GM18520 (cell line): ENCODE data around the gene SP9.

Experiments
- ATAC-seq: cut with Tn5 transposase; IDR thresholded peaks from one replicate; pipeline ENCODE4 v1.9.1; 2021; ENCODE audit not compliant: unreplicated experiment

SP9 gene

DNA sequence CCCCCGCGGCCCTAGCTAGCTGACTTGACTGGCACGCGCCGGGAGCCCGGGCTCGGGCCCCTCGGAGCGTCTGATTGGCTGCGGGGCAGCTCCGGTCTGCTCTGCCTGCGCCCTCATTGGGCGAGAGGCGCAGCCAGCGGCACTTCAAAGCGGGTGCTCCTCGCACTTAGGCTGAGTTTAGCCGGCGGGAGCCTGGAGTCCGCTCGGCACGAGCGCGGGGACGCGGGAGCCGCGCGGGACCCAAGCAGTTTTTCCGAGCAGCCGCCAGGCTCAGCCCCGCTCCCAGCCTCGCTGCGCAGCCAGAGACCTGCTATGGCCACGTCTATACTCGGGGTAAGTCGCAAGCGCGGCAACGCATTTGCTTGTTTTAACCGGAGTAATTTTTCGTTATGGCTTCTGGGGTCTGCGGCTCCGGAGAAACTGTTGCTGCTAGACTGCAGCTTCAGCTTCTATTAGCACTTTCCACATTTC is at the start of gene SP9:
SP9 (plus strand) TSS at position 174 of the 471 bp plus-strand sequence; CDS start at position 313, 139 bp downstream.
- no peak for ATAC-seq

DNA sequence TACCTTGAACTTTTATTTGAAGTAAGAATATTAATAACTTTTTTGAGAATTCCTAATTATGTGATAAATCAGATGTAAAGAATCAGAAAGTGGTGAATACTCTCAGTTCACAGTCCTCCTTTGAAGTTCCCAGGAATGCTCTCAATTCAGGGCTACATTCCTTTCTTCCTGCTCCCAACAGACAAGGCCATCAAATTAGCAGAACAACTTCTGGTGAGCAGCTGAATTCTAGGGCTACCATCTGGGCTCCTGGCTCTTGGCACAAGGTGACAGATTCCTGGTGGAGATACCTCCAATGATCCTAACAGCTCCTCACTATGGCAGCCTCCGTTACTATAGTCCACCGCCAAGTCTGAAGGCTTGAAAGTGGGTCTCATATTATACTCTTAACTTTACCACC is 48.6 kb upstream of the SP9 start:
- no peak for ATAC-seq

GRCh38 chr2:174292908-174293307 is 41.8 kb upstream of the SP9 start:
- ATAC-seq, result no peak

GRCh38 chr2:174300114-174300513 is 34.6 kb upstream of the SP9 start:
- ATAC-seq, result no peak

DNA sequence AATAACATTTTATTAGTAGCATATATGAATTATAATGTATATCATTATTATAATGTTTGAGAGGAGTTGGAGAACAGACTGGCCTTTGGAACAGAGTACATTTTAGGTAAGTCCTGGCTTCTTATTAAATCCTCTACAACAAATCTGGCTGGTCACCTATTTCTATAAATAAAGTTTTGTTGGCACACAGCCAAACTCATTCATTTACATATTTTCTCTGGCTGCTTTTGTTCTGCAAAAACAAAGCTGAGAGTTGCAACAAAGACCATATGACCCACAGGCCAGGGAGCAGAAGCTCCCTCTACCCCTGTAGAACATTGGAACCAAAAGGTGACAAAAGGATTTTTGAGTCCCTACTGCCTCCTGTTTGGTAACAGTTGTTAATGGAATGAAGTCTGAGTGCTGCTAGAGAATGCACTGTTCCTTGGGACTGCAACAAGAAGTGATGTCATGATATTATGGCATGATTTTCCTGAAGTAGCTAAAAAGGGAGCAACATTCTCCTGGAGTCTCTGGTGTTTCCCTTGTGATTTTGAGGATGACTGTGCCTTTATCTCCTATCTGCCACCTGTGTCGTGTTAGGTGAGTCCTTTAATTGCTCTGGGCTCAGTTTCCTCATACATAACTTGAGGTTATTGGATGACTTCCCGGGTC is 22.0 kb upstream of the SP9 start:
- no peak for ATAC-seq

DNA sequence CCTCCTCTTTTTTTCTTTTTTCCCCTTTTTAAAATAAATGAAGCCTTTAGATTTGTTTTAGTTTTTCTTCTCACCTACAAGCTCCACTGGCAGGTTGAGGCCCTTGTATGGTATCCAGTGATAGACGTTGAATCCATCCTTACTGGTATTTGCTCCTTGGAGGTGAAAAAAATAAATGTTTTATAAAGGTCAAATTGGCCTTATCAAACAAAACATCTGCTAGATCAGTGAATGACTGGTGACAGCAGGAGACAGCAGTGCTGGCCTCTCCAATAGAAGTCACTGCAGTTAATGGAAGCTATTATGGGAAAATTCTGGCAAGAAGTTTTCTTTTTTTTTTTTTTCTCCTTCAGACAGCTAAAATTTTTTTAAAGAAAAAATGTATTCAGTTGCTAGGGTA is 12.6 kb upstream of the SP9 start:
- no peak for ATAC-seq

DNA sequence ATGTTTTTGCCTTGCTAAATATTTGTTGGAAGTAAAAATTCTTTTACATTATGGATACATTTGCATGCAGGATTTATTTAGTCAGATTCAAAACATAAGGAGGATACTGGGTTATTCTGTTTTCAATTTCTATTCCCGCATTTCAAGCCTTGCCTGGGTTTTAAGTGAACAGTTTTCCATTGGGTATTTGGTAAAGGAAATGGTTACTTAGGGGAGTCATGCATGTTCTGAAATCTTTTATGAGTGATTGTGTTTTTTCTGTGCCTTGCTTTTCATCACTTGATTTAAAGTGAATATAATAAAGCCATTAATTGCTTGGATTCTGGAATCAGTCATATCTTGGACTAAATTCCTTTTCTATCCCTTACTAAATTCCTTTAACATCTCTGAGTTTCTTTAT is 12.0 kb upstream of the SP9 start:
- no peak for ATAC-seq

DNA sequence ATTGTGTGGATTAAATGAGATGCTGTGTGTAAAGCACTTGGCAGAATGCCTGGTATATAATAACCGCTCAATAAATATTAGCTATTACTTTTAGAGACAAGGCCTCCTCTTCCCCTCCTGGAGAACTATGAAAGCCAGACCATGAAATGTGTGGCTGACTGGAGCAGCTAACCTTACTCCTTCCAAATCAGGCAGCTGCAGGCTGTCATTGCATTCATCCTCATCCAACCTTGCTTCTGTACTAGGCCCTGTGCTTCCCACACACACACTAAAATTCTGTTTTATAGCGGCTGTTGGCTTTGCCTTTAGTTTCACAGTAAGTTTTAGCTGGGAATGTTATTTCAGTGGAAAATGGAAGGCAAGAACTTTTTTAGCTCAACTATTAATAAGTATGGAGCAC is 10.2 kb upstream of the SP9 start:
- no peak for ATAC-seq

GRCh38 chr2:174325373-174326160 is 9.2 kb upstream of the SP9 start:
- ATAC-seq, result no peak

DNA sequence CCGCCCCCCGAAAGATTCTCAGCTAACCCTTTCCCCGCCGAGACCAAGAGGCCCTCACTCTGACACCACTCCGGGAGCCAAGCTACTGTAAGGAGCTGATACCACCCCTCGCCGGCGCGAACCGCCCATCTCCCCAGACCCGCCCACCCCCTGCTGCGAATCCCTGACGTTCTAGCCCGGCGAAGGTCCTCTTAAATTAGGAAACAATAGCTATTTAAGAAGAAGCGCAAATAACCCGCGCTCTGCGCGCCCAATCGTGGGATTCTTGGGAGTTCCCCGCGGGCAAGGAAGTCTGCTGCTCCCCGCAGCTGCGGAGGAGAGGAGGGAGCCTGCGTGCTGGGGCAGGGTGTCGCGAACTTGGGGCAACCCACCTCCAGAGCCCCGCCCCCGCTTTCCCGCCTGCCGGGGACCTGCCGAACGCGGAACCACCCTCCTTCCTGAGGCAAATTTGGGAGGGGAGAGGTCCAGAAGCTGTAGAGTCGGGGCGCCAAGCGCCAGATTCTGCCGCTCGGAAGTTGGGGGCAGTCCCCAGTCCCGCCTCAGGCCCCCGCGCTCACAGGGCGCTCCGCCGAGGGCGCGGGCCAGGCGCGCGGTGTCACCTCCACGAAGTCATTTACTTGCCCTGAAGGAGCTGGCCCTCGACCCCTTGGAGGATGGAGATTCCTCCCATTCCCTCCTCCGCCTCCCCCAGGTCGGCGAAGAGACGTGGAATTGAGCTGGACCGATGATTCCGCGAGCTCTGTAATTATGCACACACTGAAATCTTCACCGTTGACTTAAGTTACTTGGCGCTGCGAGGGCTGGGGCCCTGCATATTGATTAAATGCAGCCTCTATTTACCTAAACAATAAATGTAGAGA is 8.4 kb upstream of the SP9 start:
- ATAC-seq, result no peak

GRCh38 chr2:174327021-174327840 is 7.5 kb upstream of the SP9 start:
- no peak for ATAC-seq

- no peak for ATAC-seq
Measured at GRCh38 chr2:174327841-174328113, 7.0 kb upstream of the SP9 start.

- ATAC-seq, result no peak
Measured at GRCh38 chr2:174328114-174328960, 6.4 kb upstream of the SP9 start.

- ATAC-seq, result no peak
Measured at GRCh38 chr2:174328961-174329715, 5.6 kb upstream of the SP9 start.

DNA sequence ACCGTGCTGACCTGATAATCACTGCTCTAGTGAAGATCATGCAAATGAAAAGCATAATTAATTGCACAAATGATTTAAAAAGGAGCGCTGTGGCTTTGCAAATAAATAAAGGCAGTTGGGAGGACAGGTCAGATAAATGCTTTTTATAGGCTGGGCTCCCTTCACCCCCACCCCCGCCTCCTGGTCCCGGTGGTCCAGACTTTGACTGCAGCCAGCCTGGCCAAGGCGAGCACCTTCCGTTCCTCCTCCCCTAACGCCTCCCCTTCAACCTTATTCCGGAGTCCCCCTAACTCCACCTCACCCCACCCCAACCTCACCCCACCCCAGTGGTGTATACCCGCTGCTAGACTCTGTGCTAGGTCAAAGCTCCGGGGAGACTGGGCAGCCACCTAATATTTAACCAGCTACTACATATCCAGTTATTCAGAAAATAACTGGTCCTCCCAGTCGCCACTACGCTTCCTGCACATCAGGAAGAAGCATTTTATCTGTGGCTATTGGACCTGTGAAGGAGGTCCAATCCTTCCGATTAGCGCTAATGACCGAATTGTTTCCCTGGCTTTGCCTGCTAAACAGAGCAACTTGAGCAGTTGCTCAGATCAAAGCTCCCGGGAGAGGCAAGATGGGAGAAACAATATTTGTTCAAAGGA is 3.7 kb upstream of the SP9 start:
- no peak for ATAC-seq

DNA sequence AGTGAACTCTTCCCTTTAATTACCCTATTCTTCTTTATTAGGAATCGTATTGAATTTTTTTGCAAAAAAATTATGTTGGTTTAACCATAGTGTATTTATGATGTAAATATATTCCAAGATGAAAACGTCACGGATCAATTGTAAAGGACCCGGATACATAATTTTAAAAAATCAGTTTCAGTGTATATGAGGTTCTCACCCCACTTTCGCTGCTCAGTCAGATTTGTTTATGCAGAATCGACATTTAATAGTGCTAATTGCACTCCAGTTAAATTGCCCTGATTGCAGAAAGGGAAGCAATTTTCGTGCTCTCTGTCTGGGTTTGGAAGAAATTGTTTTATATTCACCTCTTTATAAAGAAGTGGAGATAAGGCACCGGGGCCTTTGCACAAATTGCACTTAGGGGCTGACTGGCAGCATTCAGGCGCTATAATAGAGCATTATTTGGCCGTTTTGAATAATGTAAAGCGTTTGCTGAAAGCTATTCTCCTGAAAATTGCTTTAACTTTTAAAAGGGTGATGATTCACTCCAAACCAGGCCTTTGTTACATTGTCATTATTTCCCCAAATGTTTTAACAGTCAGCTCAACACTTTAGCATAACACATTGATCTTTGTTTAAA is 3.0 kb upstream of the SP9 start:
- no peak for ATAC-seq

DNA sequence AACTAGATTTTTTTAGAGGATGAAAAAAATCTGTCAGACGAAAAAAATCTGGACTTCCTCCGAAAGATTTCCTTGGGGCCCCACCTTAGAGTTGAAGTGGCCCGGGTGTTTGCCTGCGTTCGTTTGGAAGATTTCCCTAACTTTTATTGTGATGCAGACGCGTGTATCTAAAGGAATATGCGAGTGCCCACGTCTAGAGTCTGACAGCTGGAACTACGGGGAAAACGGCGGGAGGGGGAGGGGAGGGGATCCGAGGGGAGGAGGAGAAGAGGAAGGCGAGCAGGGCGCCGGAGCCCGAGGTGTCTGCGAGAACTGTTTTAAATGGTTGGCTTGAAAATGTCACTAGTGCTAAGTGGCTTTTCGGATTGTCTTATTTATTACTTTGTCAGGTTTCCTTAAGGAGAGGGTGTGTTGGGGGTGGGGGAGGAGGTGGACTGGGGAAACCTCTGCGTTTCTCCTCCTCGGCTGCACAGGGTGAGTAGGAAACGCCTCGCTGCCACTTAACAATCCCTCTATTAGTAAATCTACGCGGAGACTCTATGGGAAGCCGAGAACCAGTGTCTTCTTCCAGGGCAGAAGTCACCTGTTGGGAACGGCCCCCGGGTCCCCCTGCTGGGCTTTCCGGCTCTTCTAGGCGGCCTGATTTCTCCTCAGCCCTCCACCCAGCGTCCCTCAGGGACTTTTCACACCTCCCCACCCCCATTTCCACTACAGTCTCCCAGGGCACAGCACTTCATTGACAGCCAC is 2.4 kb upstream of the SP9 start:
- no peak for ATAC-seq

- no peak for ATAC-seq
Measured at GRCh38 chr2:174333017-174333371, 1.8 kb upstream of the SP9 start.
